Activated gamma-delta T cell (primary cell): Measurements from ENCODE around the gene NGRN.
"Not testable (repeated sequence)": the region's sequence is repeated elsewhere in the genome, so short reads cannot be mapped to it uniquely, and the experiment has no call there.

ENCODE experiments used
- DNase-seq: peaks from one replicate; lab custom pipeline; 2025; lab: John Stamatoyannopoulos, UW

Gene NGRN

GRCh38 chr15:90234096-90234988 lies 31.1 kb upstream of the NGRN start, which contains the start of gene GDPGP1:
Gene GDPGP1 (plus strand): TSS chr15:90234209. CDS start chr15:90240909, 6,700 bp downstream.
- peak; percentile 98 for DNase-seq

GRCh38 chr15:90239371-90239770 lies 26.1 kb upstream of the NGRN start:
- no peak for DNase-seq

GRCh38 chr15:90240856-90241255 lies 24.6 kb upstream of the NGRN start:
- DNase-seq: no peak

GRCh38 chr15:90241343-90242192 lies 23.9 kb upstream of the NGRN start:
- DNase-seq: no peak

- no peak for DNase-seq
Measured at GRCh38 chr15:90243943-90244639, 21.4 kb upstream of the NGRN start.

GRCh38 chr15:90248789-90249202 lies 16.7 kb upstream of the NGRN start:
- no peak for DNase-seq

GRCh38 chr15:90249203-90249863 lies 16.1 kb upstream of the NGRN start, which contains the start of gene TTLL13:
Gene TTLL13 (plus strand): TSS chr15:90249556. CDS start chr15:90250631, 1,075 bp downstream.
- DNase-seq: peak; percentile 19

- no peak for DNase-seq
Measured at GRCh38 chr15:90257776-90258175, 7.7 kb upstream of the NGRN start.

- no peak for DNase-seq
Measured at GRCh38 chr15:90259524-90259923, 5.9 kb upstream of the NGRN start.

- DNase-seq: not testable (repeated sequence)
Measured at GRCh38 chr15:90260731-90261130, 4.7 kb upstream of the NGRN start.

- DNase-seq: no peak
Measured at GRCh38 chr15:90261811-90262210, 3.7 kb upstream of the NGRN start.

- DNase-seq: no peak
Measured at GRCh38 chr15:90262426-90262825, 3.0 kb upstream of the NGRN start.

- DNase-seq: no peak
Measured at GRCh38 chr15:90264671-90265070, 801 bp upstream of the NGRN start.

- DNase-seq: no peak
Measured at GRCh38 chr15:90266061-90266431, 574 bp downstream of the NGRN start.

GRCh38 chr15:90266485-90266884 lies 1.0 kb downstream of the NGRN start:
- no peak for DNase-seq

GRCh38 chr15:90268415-90268814 lies 2.9 kb downstream of the NGRN start:
- no peak for DNase-seq

GRCh38 chr15:90270502-90271150 lies 5.2 kb downstream of the NGRN start:
- no peak for DNase-seq

GRCh38 chr15:90271459-90272166 lies 6.1 kb downstream of the NGRN start:
- no peak for DNase-seq

- DNase-seq: not testable (repeated sequence)
Measured at GRCh38 chr15:90278467-90278866, 13.0 kb downstream of the NGRN start.

- DNase-seq: not testable (repeated sequence)
Measured at GRCh38 chr15:90280743-90281142, 15.3 kb downstream of the NGRN start.
